CD4-positive, alpha-beta T cell treated with Interleukin-17A for 1 hour (primary cell): ENCODE data around the gene MDM1.

ENCODE experiments used
- DNase-seq: peaks from one replicate; pipeline ENCODE4 v3.0.0-alpha.2; 2020

MDM1 gene

GRCh38 chr12:68317047-68317667, 15.0 kb downstream of the MDM1 start:
- peak; percentile 68 for DNase-seq

DNA sequence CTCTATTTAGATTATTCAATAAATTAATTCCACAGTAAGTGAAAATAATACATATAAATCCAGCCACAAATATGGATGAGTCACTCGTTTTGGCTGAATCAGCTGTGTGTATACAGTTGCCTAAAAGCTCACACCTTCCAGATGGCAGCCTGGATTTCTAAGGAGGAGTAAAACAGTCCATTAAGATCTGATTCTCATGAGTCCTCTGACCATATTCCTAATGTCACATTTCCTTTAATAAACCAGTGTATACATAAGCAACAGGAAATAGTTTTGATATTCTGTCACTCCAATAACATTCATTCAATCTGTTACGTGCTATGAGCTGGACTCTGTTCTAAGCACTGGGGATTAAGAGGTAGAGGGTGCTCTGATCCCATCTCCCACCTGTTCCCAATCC, 21.8 kb downstream of the MDM1 start:
- DNase-seq = no peak

GRCh38 chr12:68306564-68306963, 25.6 kb downstream of the MDM1 start:
- no peak for DNase-seq

- DNase-seq = no peak
Measured at GRCh38 chr12:68305278-68305677, 26.9 kb downstream of the MDM1 start.

DNA sequence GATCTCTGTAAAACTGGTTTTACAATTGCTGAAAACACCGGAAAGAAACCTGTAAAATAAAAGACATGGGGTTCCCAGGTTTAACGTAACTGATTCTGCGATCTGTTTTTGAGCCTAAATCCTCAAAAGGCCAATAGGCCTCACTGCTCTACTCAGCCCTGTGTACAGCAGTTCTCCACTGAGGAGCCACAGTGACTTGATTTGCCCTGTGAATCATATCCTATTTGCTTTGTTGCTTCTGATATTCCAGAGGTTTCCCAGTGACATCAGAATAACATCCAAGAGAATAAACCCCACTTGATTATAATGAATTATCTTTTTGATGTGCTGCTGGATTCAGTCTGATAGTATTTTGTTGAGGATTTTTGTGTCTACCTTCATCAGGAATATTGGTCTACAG, 27.5 kb downstream of the MDM1 start:
- DNase-seq = no peak

DNA sequence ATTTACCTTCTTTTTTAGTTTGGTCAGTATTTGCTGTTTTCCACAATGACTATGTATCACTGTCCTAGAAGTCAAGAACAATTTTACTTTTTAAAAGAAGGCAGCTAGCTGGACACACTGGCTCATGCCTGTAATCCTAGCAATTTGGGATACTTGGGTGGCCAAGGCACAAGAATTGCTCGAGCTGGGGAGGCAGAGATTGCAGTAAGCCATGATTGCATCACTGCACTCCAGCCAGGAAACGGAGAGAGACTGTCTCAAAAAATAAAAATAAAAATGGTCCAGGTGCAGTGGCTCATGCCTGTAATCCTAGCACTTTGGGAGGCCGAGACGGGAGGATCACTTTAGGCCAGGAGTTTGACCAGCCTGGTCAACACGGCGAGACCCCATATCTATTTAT, 28.3 kb downstream of the MDM1 start:
- DNase-seq = no peak

- no peak for DNase-seq
Measured at GRCh38 chr12:68297929-68298328, 34.2 kb downstream of the MDM1 start.

DNA sequence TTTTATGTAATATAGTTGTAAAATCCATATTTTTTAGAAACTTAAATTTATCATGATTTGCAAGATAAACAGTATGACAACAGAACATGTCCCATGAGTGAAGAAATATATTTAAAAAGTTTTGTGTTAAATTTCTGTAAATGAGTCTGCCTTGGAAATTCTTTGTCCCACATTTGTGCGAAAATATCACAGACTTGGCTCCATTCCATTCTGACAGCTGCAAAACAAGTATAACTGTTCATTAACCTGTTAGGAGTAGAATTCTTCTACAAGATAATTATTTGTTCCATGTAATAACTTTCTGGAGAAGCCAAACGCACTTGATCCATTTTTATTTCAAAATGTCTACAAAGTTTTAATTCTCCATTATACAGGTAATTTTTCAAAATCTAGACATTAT, 37.9 kb downstream of the MDM1 start:
- no peak for DNase-seq

GRCh38 chr12:68293347-68293746, 38.8 kb downstream of the MDM1 start:
- no peak for DNase-seq

- no peak for DNase-seq
Measured at GRCh38 chr12:68292151-68292943, 39.8 kb downstream of the MDM1 start.

DNA sequence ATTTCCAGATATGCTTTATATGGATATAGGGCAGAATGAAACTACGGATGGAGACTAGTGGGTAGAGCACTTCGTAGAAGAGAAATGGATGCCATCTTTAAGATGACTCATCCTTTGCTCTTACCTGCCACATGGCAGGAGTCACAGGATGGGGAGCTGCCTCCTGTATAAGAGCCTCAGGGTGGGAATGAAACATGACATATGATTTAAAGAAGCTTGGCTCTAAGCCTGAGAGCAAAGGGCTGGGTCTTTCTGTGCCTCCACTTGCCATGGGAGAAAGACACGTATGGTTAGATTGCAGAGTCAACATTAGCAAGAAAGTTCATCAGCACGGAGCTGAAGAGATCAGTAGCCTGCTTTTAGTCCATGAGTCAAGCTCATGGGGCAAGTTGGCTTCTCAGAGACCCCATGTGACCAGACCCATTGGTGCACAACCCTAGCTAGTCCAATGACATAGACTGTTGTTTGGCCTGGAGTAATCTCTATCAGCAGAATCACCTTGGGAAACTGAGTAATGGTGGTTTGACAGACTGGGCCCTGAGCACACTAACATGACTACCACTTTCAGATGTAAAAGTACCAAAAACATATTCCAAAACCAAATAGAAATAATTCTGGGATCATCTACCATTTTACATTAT, 40.6 kb downstream of the MDM1 start:
- no peak for DNase-seq

- peak; percentile 65 for DNase-seq
Measured at GRCh38 chr12:68290126-68290525, 42.0 kb downstream of the MDM1 start.

DNA sequence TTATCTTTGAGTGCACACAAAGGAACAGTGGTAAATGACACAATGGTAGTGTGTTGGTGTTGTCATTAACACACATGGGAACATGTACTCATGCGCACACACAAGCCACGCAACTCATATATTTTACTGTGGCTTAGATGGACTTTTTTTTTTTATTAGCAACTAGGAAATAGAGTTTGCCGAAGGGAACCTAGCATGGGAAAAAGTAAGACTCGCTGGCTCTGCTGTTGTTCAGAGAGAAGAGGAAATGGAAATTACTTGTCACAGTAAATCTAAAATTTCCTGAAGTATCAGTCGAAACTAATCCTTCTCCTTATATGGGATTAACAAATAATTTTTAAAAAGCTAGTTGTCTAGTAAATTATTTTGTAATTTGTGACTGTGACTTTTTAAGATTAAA, 45.1 kb downstream of the MDM1 start:
- DNase-seq = no peak

DNA sequence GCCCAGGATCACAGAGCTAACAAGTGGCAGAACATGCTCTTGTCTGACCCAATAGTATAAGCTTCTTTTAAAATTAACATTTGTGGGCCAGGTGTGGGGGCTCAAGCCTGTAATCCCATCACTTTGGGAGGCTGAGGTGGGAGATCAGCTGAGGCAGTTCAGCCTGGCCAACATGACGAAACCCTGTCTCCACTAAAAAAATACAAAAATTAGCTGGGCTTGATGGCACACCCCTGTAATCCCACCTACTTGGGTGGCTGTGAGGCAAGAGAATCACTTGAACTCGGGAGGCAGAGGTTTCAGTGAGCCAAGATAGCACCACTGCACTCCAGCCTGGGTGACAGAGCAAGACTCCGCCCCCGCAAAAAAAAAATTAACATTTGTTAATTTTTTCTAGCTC, 45.8 kb downstream of the MDM1 start:
- no peak for DNase-seq

GRCh38 chr12:68285541-68285940, 46.6 kb downstream of the MDM1 start:
- no peak for DNase-seq

- no peak for DNase-seq
Measured at GRCh38 chr12:68281322-68282077, 50.7 kb downstream of the MDM1 start.

- DNase-seq = no peak
Measured at GRCh38 chr12:68280240-68280639, 51.9 kb downstream of the MDM1 start.

DNA sequence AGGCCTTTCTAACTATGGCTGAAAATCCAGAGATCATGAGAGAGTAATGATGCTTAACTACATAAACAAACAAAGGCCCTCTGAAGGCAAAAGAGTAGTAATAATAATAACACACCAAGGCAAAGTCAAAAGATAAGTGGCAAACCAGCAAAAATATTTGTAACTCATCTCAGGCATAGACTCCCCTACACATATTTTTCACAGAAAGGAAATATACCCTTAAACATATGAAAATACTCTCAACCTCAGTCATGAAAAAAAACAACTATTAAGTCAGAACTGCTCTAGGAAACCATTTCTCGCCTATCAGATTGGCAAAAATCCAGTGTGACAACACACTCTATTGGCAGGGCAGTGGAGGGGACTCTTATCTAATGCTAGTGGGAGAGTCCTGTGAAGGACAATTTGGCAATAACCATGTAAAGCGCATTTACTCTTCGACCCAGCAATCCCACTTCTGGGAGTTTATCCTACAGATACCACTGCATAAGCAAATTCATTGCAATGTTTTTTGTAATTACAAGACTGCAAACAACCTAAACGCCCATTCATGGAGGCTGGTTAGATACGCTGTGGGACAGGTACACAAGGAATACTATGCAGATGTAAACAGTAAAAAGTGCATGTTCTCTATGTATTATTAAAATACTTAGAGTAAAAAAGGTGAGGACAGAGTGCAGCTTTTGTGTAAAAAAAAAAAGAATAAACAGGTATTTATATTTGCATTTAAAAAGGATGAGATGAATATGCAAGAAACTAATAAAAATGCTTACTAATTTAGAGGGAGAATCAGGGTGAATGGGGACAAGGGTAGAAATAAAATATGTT, 52.7 kb downstream of the MDM1 start:
- no peak for DNase-seq

DNA sequence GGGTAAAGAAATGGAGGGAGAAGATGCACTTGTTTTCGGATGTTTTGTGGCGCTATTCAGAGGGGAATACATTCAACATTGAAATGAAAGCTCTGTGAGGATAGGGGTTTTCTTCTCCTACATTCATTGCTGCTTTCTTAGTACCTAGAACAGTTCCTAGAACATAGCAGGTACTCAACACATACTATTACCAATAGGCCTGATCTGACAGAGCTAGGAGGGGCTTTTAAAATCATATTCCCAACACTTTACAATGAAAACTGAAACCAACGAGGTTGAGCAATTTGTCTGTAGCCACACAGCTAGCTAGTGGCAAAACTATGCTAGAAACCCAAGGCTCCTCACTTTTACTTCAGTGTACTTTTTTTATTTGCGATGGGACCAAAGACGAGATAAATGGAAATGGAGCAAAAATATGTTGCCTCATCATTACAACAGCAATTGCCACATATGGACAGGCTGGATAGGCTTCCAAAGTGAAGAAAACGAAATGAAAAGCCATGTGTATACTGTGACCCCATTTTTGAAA, 55.7 kb downstream of the MDM1 start:
- DNase-seq = no peak

- no peak for DNase-seq
Measured at GRCh38 chr12:68272732-68273131, 59.4 kb downstream of the MDM1 start.

DNA sequence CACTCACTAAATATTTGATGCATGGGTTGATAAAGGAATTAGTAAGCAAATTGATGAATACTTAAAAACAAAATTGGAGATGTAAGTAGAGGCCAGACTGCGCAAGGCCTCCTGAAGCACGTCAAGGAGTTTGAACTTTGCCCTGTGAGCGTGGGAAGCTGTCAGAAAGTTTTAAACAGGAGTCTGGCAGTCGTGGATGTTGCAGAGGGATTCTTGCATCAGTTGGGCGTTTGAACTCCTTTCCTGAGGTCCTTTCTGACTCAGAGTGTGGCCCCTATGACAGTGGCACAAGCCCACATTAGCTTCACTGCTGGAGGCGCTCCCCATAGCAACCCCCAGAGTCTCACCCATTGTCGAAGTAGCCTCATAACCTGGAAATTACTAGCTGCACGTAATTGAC, 60.8 kb downstream of the MDM1 start:
- no peak for DNase-seq

GRCh38 chr12:68270358-68270757, 61.8 kb downstream of the MDM1 start:
- DNase-seq = no peak
